AG09309 (cell line): ENCODE results near the gene RCVRN.
A peak's percentile ranks its signal among the peaks of the same experiment; 100 is the strongest.

Experiments
- DNase-seq: peaks from one replicate; pipeline ENCODE4 v3.0.0-alpha.2; 2010; ENCODE audit warnings: low read depth
- H3K4me3 ChIP-seq: 2 replicates; pipeline ENCODE4 v1.5.1; 2011; ENCODE audit warnings: mild to moderate bottlenecking, low read depth, low read length, moderate library complexity; ENCODE audit not compliant: control insufficient read depth
- CTCF ChIP-seq: IDR thresholded peaks from 2 replicates; pipeline ENCODE4 v1.5.1; 2011; ENCODE audit warnings: mild to moderate bottlenecking, low read depth, low read length, inconsistent platforms; ENCODE audit not compliant: insufficient read depth, control insufficient read depth; ENCODE audit errors: missing control alignments

Gene RCVRN

DNA sequence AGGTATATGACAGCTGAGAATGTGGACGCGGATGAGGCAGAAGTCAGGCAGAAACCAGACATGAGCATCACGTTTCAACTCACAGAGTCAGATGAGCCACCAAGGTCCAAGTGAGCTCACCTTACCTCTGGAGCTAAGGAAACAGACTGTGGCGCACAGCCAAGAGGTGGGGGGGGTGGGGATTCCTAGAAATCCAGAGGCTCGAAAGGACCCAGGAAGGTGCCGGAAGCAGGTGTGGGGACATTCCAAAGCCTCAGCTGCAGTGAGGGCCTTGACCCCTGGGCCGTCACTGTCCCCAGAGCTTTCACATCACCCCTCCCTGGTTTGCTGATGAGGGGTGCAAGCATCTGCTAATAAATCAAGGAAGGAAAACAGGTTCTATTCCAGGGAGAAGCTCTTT is 29.3 kb upstream of the RCVRN start:
- TF ChIP-seq CTCF, result no peak
- H3K4me3 ChIP-seq, result no peak overlapping the region
- no peak for DNase-seq

GRCh38 chr17:9932491-9932890 is 27.4 kb upstream of the RCVRN start:
- TF ChIP-seq CTCF, result no peak
- DNase-seq, result no peak
- H3K4me3 ChIP-seq, result no peak overlapping the region

GRCh38 chr17:9931144-9931741 is 26.2 kb upstream of the RCVRN start:
- no peak overlapping the region for H3K4me3 ChIP-seq
- no peak for TF ChIP-seq CTCF
- no peak for DNase-seq

GRCh38 chr17:9929871-9930270 is 24.8 kb upstream of the RCVRN start:
- no peak for DNase-seq
- no peak for TF ChIP-seq CTCF
- H3K4me3 ChIP-seq, result no peak overlapping the region

GRCh38 chr17:9928601-9929333 is 23.7 kb upstream of the RCVRN start:
- no peak overlapping the region for H3K4me3 ChIP-seq
- peak; percentile 29 for DNase-seq
- peak; percentile 60 for TF ChIP-seq CTCF

DNA sequence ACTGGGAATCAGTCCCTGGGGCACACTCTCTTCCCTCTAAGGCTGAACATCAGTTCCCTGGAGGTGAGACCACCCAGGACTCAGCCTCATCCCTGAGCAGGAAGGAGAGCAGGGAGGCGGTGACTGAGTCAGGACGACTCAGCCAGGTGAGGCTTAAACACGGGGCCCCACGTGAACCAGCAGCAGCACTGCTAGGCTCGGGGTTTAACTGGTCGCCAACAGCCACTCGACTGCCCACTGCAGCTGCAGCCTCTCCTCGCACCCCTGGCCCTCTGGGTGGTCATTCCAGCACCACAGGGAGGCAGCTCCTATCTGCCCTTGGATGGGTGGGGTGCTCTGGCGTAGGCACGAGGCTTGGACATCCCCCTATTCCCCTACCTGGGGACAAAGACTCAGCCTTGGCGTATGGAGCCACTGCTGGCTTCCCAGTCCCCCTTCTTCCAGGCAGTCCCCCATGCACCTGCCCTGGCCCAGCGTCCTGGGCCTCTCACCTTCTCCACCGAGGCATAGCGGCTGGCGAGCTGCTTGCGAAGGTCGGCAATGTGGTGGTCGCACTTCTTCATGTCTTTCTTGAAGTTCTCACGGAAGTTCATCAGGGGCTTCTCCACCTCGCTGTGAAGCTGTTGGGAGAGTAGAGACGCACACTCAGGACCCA is 21.2 kb upstream of the RCVRN start:
- DNase-seq, result no peak
- no peak overlapping the region for H3K4me3 ChIP-seq

More for the DNA sequence above, 21.2 kb upstream of the RCVRN start:
- no peak for TF ChIP-seq CTCF
